ENCODE data around the gene AMN.

AMN gene

GRCh38 chr14:102913341-102914211, 8.9 kb upstream of the AMN start:
- Histone ChIP-seq H3K36me3 (ENCODE audit: control insufficient read depth, low read length) (no peaks in the 10 kb centered on the region), H4K20me1 (ENCODE audit: control insufficient read depth, insufficient read depth, low read depth, low read length) (no peaks in the 10 kb centered on the region)

GRCh38 chr14:102914474-102915291, 7.8 kb upstream of the AMN start:
- Histone ChIP-seq H3K9me3 (ENCODE audit: control insufficient read depth, insufficient read depth, low read length) (no peaks in the 10 kb centered on the region), H3K4me3 (ENCODE audit: low read length) (no peak overlapping the region), H3K36me3 (ENCODE audit: control insufficient read depth, low read length) (no peaks in the 10 kb centered on the region), H3K27me3 (ENCODE audit: control insufficient read depth, low read length) (no peaks in the 10 kb centered on the region), H3K27ac (ENCODE audit: low read depth, low read length) (no peak overlapping the region), H3K79me2 (ENCODE audit: control insufficient read depth, low read length) (no peaks in the 10 kb centered on the region), H4K20me1 (ENCODE audit: control insufficient read depth, insufficient read depth, low read depth, low read length) (no peaks in the 10 kb centered on the region), H3F3A (ENCODE audit: control insufficient read depth, insufficient read depth) (no peaks in the 10 kb centered on the region; the same call in 1 of the 2 replicates), H3K4me1 (ENCODE audit: control insufficient read depth, low read length) (peaks cover 48% of the 10 kb centered on the region), H3K4me2 (ENCODE audit: low read length) (peak overlapping the region; percentile 10; the same call in 1 of the 2 replicates), H3K9me2 (replicated peaks; ENCODE audit: control insufficient read depth, low read length) (no peaks in the 10 kb centered on the region)
- no peak for TF ChIP-seq EZH2phosphoT487 (IDR thresholded peaks at IDR 0.05; ENCODE audit: borderline replicate concordance, low read length)
- TF ChIP-seq CTCF (IDR thresholded peaks at IDR 0.05; ENCODE audit: low read depth, low read length, poor library complexity, severe bottlenecking): no peak

More at GRCh38 chr14:102913341-102914211, 8.9 kb upstream of the AMN start:
- Histone ChIP-seq H3F3A (ENCODE audit: control insufficient read depth, insufficient read depth) (no peaks in the 10 kb centered on the region; the same call in 1 of the 2 replicates), H3K4me2 (ENCODE audit: low read length) (peak overlapping the region; percentile 10; the same call in 1 of the 2 replicates), H3K79me2 (ENCODE audit: control insufficient read depth, low read length) (no peaks in the 10 kb centered on the region), H3K27ac (ENCODE audit: low read depth, low read length) (no peak overlapping the region), H3K4me1 (ENCODE audit: control insufficient read depth, low read length) (peaks cover 48% of the 10 kb centered on the region), H3K9me3 (ENCODE audit: control insufficient read depth, insufficient read depth, low read length) (no peaks in the 10 kb centered on the region), H3K27me3 (ENCODE audit: control insufficient read depth, low read length) (no peaks in the 10 kb centered on the region), H3K9me2 (replicated peaks; ENCODE audit: control insufficient read depth, low read length) (no peaks in the 10 kb centered on the region), H3K4me3 (ENCODE audit: low read length) (no peak overlapping the region)
- TF ChIP-seq EZH2phosphoT487 (IDR thresholded peaks at IDR 0.05; ENCODE audit: borderline replicate concordance, low read length): no peak
- no peak for TF ChIP-seq CTCF (IDR thresholded peaks at IDR 0.05; ENCODE audit: low read depth, low read length, poor library complexity, severe bottlenecking)

GRCh38 chr14:102915292-102916110, 7.0 kb upstream of the AMN start:
- no peaks in the 10 kb centered on the region for H3K36me3 ChIP-seq (ENCODE audit: control insufficient read depth, low read length)
- no peaks in the 10 kb centered on the region for H3K9me2 ChIP-seq (replicated peaks; ENCODE audit: control insufficient read depth, low read length)
- no peaks in the 10 kb centered on the region for H3K27me3 ChIP-seq (ENCODE audit: control insufficient read depth, low read length)
- peaks cover 48% of the 10 kb centered on the region for H3K4me1 ChIP-seq (ENCODE audit: control insufficient read depth, low read length)
- H3K4me3 ChIP-seq (ENCODE audit: low read length): no peak overlapping the region
- TF ChIP-seq EZH2phosphoT487 (IDR thresholded peaks at IDR 0.05; ENCODE audit: borderline replicate concordance, low read length) (no peak), CTCF (IDR thresholded peaks at IDR 0.05; ENCODE audit: low read depth, low read length, poor library complexity, severe bottlenecking) (no peak)
- no peak overlapping the region for H3K27ac ChIP-seq (ENCODE audit: low read depth, low read length)
- no peaks in the 10 kb centered on the region; the same call in 1 of the 2 replicates for H3F3A ChIP-seq (ENCODE audit: control insufficient read depth, insufficient read depth)
- no peaks in the 10 kb centered on the region for H4K20me1 ChIP-seq (ENCODE audit: control insufficient read depth, insufficient read depth, low read depth, low read length)
- H3K4me2 ChIP-seq (ENCODE audit: low read length): no peak overlapping the region
- no peaks in the 10 kb centered on the region; the same call in 1 of the 2 replicates for H3K9me3 ChIP-seq (ENCODE audit: control insufficient read depth, insufficient read depth, low read length)
- H3K79me2 ChIP-seq (ENCODE audit: control insufficient read depth, low read length): no peaks in the 10 kb centered on the region

Measured in DOHH2 (cell line).